ENCODE measurements around the gene SMCO3. TPM values are rescaled to one million over a fixed set of nuclear protein-coding genes. Genes with fewer than 3 reads are reported as not detected.

The SMCO3 gene
- total RNA-seq, 2 donors from 2014 or later, result not detected

DNA sequence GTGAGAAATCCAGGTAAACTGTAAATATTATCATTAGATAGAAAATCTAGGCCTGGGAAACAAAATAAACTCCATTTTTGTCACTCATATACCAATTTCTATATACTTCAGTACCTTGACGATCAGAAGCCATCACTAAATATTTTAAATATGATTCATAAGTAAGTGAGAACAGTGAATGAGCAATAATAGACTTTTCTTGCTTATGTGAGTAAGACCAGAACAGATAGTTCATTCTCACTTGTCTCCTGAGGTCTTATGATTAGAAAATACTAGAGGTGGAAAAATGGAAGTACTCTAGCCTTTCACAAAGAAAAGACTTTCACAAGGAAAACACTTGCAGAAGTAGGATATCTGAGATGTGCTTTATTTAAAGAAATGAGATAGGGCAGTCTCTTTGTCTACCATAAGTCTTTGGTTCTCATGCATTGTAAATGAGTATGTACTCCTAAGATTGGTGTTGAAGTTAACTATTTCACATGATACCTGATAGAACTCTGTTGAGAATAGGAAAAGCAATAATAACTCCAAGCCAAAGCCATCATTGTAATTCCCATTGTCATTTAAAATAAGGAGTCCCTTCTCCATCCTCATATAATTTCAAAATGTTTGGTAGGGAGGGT, 10.1 kb upstream of the SMCO3 start:
- Histone ChIP-seq H3K27me3 (no peaks in the 10 kb centered on the region), H3K4me3 (no peak overlapping the region), H3K4me1 (no peaks in the 10 kb centered on the region), H3K9me3 (no peaks in the 10 kb centered on the region), H3K9ac (ENCODE audit: low read depth in 2 of 2, low read length in 2 of 2) (no peak overlapping the region), H3K27ac (no peak overlapping the region), H3K36me3 (no peaks in the 10 kb centered on the region)
- intact Hi-C loops (cut with DNase I), result no loop called here
- no peak for DNase-seq
- TF ChIP-seq, protein P1, sequence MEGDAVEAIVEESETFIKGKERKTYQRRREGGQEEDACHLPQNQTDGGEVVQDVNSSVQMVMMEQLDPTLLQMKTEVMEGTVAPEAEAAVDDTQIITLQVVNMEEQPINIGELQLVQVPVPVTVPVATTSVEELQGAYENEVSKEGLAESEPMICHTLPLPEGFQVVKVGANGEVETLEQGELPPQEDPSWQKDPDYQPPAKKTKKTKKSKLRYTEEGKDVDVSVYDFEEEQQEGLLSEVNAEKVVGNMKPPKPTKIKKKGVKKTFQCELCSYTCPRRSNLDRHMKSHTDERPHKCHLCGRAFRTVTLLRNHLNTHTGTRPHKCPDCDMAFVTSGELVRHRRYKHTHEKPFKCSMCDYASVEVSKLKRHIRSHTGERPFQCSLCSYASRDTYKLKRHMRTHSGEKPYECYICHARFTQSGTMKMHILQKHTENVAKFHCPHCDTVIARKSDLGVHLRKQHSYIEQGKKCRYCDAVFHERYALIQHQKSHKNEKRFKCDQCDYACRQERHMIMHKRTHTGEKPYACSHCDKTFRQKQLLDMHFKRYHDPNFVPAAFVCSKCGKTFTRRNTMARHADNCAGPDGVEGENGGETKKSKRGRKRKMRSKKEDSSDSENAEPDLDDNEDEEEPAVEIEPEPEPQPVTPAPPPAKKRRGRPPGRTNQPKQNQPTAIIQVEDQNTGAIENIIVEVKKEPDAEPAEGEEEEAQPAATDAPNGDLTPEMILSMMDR (IDR thresholded peaks at IDR 0.05), result no peak

DNA sequence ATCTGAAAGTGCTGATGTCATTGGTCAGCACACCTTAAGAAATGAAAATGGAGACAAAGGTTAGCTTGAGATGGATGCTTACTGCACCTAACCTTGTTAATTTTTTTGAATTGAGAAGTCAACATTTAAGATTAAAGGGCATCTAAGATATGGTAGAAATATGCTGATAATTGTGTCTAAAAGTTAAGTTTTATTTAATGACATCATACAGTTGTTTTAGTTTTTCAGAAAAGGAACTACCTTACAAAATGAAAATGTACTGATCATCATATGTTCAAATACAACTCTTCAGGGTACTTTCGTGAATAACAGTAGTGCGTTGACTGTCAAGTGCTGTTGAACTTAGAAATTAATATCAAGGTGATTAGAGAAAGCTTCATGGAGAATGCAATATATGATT, 2.5 kb downstream of the SMCO3 start:
- H3K36me3 ChIP-seq, result no peaks in the 10 kb centered on the region
- no peaks in the 10 kb centered on the region for H3K9me3 ChIP-seq
- no peaks in the 10 kb centered on the region for H3K4me1 ChIP-seq
- H3K27me3 ChIP-seq, result no peaks in the 10 kb centered on the region
- H3K4me3 ChIP-seq, result no peak overlapping the region
- no peak overlapping the region for H3K9ac ChIP-seq (ENCODE audit: low read depth in 2 of 2, low read length in 2 of 2)
- DNase-seq, result no peak
- intact Hi-C loops (cut with DNase I), result loop anchor here (2.0 kb wide), 1 partner anchor 33 kb away; no protein-coding TSS in a partner anchor
- TF ChIP-seq, protein P1 (IDR thresholded peaks at IDR 0.05), result peak; percentile 8
- H3K27ac ChIP-seq, result no peak overlapping the region

DNA sequence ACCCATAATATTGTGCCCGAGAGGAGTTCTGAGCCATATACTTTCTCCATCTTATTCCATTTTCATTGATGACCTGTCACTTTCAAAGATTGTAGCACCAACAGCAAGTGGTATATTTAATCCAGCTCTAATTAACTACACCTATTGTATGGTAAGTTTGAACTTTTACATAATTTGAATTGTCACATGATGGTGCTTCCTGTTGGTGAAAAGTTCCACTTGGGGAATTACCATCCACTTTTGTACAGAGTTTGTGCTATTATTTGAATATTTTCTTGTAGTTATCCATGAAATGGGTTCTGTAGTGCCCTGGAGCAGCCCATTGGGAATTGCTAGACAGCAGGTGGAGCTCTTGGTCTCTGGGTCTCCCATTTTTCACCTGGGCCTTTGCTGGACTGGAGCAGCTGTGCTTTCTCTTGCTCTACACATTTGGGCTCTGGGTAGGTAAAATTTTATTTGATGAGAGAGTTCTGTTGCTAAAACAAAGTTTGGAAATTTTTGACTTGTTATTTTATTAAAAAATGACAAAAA, 3.0 kb downstream of the SMCO3 start:
- Histone ChIP-seq H3K4me1 (no peaks in the 10 kb centered on the region), H3K36me3 (no peaks in the 10 kb centered on the region), H3K27ac (no peak overlapping the region), H3K4me3 (no peak overlapping the region), H3K27me3 (no peaks in the 10 kb centered on the region), H3K9ac (ENCODE audit: low read depth in 2 of 2, low read length in 2 of 2) (no peak overlapping the region), H3K9me3 (no peaks in the 10 kb centered on the region)
- intact Hi-C loops (cut with DNase I), result loop anchor here (2.0 kb wide), 1 partner anchor 34 kb away; no protein-coding TSS in a partner anchor
- DNase-seq, result peak; percentile 32
- TF ChIP-seq, protein P1 (IDR thresholded peaks at IDR 0.05), result peak; percentile 22

DNA sequence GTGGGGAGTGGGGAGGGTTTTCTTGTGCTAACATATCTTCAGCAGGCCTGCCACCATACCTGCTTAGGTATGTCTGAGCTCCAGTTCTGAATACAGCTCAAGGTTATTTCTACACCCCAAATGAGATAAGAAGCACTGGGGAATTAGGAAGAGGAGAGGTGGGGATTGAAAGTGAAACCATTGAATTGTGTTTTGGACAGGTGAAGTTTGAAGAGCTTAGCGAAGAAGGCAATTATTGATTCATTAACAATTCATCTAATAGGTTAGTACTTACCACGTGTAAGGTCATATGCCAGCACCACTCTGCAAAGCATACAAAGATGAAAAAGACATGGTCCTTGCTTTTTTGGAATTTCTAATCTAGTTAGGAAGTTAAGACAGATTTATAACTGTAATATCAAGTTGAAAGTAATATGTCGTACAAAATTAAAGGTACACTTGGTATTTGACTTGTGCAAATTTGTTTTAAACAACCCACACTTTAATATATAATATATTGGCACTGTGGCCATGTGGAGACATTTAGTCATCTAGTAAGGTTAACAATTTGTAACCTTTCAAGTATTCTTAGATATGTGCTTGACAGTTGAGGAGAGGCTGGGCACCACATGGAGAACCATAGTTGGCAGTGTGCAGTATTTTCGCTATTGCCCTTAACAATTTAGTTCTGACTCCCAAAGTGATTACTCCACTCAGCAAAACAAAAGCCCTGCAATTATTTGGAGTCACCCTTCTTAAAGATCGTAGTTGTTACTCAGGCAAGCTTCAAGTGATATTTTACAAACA, 3.6 kb downstream of the SMCO3 start:
- no peaks in the 10 kb centered on the region for H3K36me3 ChIP-seq
- no peak overlapping the region for H3K4me3 ChIP-seq
- H3K9me3 ChIP-seq, result no peaks in the 10 kb centered on the region
- H3K9ac ChIP-seq (ENCODE audit: low read depth in 2 of 2, low read length in 2 of 2), result no peak overlapping the region
- H3K27ac ChIP-seq, result no peak overlapping the region
- TF ChIP-seq, protein P1 (IDR thresholded peaks at IDR 0.05), result no peak
- H3K4me1 ChIP-seq, result no peaks in the 10 kb centered on the region
- no peaks in the 10 kb centered on the region for H3K27me3 ChIP-seq
- no peak for DNase-seq
- intact Hi-C loops (cut with DNase I), result loop anchor here (2.0 kb wide), 1 partner anchor 34 kb away; no protein-coding TSS in a partner anchor

DNA sequence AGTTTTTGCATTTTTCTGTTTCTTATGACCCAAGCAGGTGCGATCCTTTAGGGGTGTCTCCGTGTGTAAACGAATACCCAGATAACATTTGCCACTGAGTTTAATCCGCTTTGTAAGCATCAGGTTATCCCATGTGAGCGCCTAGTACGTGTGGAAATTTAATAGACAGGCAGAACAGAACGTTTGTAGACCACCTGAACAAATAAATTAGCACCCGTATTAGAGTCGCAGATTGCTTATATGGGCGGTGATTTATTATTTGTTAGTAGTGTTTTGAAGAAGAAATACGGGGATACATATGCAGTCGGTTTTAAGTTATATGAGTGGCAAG, 10.2 kb downstream of the SMCO3 start:
- no peak for DNase-seq
- intact Hi-C loops (cut with DNase I), result no loop called here
- H3K4me3 ChIP-seq, result peak overlapping the region; percentile 92
- peak overlapping the region; percentile 83 for H3K27ac ChIP-seq
- H3K9ac ChIP-seq (ENCODE audit: low read depth in 2 of 2, low read length in 2 of 2), result peak overlapping the region; percentile 28 to 61
- no peaks in the 10 kb centered on the region for H3K36me3 ChIP-seq
- H3K4me1 ChIP-seq, result no peaks in the 10 kb centered on the region
- H3K9me3 ChIP-seq, result no peaks in the 10 kb centered on the region
- TF ChIP-seq, protein P1 (IDR thresholded peaks at IDR 0.05), result no peak
- no peaks in the 10 kb centered on the region for H3K27me3 ChIP-seq

Data from colonic mucosa (tissue), 4 donors.